Suppressor macrophage treated with lipopolysaccharide for 1 hour (primary cell): ENCODE measurements around the gene RHOBTB1.
"Not testable (repeated sequence)": the region's sequence is repeated elsewhere in the genome, so short reads cannot be mapped to it uniquely, and the experiment has no call there.

Source experiments
- DNase-seq, 3 donors: peaks; one replicate each; pipeline ENCODE4 v3.0.0-alpha.2; 2020 to 2022

Gene RHOBTB1

GRCh38 chr10:60940446-60940845, 3.5 kb downstream of the RHOBTB1 start:
- DNase-seq = no peak

GRCh38 chr10:60937784-60938654, 6.0 kb downstream of the RHOBTB1 start:
- no peak for DNase-seq

- no peak for DNase-seq
Measured at GRCh38 chr10:60937022-60937421, 7.0 kb downstream of the RHOBTB1 start.

- no peak for DNase-seq
Measured at GRCh38 chr10:60934215-60935175, 9.5 kb downstream of the RHOBTB1 start.

GRCh38 chr10:60932756-60933155, 11.2 kb downstream of the RHOBTB1 start:
- no peak for DNase-seq

GRCh38 chr10:60930237-60930636, 13.7 kb downstream of the RHOBTB1 start:
- no peak for DNase-seq

GRCh38 chr10:60921633-60922032, 22.4 kb downstream of the RHOBTB1 start:
- DNase-seq = no peak

GRCh38 chr10:60920479-60920878, 23.5 kb downstream of the RHOBTB1 start:
- no peak for DNase-seq

- no peak for DNase-seq
Measured at GRCh38 chr10:60919551-60919950, 24.4 kb downstream of the RHOBTB1 start.

GRCh38 chr10:60917331-60918280, 26.4 kb downstream of the RHOBTB1 start:
- no peak for DNase-seq

- DNase-seq = no peak
Measured at GRCh38 chr10:60916025-60916424, 28.0 kb downstream of the RHOBTB1 start.

- DNase-seq = no peak
Measured at GRCh38 chr10:60914690-60915141, 29.3 kb downstream of the RHOBTB1 start.

GRCh38 chr10:60913657-60914056, 30.3 kb downstream of the RHOBTB1 start:
- DNase-seq = no peak

- no peak for DNase-seq
Measured at GRCh38 chr10:60913071-60913470, 30.9 kb downstream of the RHOBTB1 start.

- DNase-seq = no peak
Measured at GRCh38 chr10:60911715-60912114, 32.3 kb downstream of the RHOBTB1 start.

- no peak for DNase-seq
Measured at GRCh38 chr10:60911216-60911615, 32.8 kb downstream of the RHOBTB1 start.

- DNase-seq = peak; percentile 44 to 48 (median 46)
Measured at GRCh38 chr10:60910543-60910942, 33.4 kb downstream of the RHOBTB1 start.

- no peak for DNase-seq
Measured at GRCh38 chr10:60908896-60909295, 35.1 kb downstream of the RHOBTB1 start.

GRCh38 chr10:60908031-60908430, 36.0 kb downstream of the RHOBTB1 start:
- DNase-seq = no peak

GRCh38 chr10:60907236-60907635, 36.7 kb downstream of the RHOBTB1 start:
- DNase-seq = no peak

GRCh38 chr10:60906825-60907224, 37.2 kb downstream of the RHOBTB1 start:
- not testable (repeated sequence) for DNase-seq

- DNase-seq = no peak
Measured at GRCh38 chr10:60906411-60906810, 37.6 kb downstream of the RHOBTB1 start.
